Ascending aorta (tissue), 2 donors: Measurements from ENCODE around the gene GABRG3. TPM values are rescaled to one million over a fixed set of nuclear protein-coding genes. Genes with fewer than 3 reads are reported as not detected.

Source experiments
- DNase-seq, 2 donors: peaks; one replicate each; pipeline ENCODE4 v3.0.0-alpha.2; 2019; ENCODE audit warnings: low spot score in 2 of 2
- H3K27ac ChIP-seq, 2 donors: fragments of 200-600 bp; sonication (generic); one replicate each; pipeline ENCODE4 v1.5.1; 2016 to 2017; ENCODE audit warnings: mild to moderate bottlenecking in 1 of 2
- H3K27me3 ChIP-seq: fragments of 200-600 bp; sonication (generic); one replicate; pipeline ENCODE4 v1.5.1; 2017
- H3K36me3 ChIP-seq, 2 donors: fragments of 200-600 bp; sonication (generic); one replicate each; pipeline ENCODE4 v1.5.1; 2016
- H3K4me1 ChIP-seq, 2 donors: fragments of 200-600 bp; sonication (generic); one replicate each; pipeline ENCODE4 v1.5.1; 2016 to 2017; ENCODE audit warnings: mild to moderate bottlenecking in 1 of 2
- H3K4me3 ChIP-seq, 2 donors: fragments of 200-600 bp; sonication (generic); one replicate each; pipeline ENCODE4 v1.5.1; 2016 to 2017; ENCODE audit warnings: mild to moderate bottlenecking in 1 of 2
- H3K9me3 ChIP-seq, 2 donors: fragments of 200-600 bp; sonication (generic); one replicate each; pipeline ENCODE4 v1.5.1; 2016
- intact Hi-C: fragments of 100-400 bp; cut with DNase I; formaldehyde crosslinking; loops from one replicate; pipeline ENCODE4 v1.15.1; 2023
- total RNA-seq: library from RNA; depleted of rRNA; stranded (reverse); fragments of >200 nt; gene quantifications from one replicate; pipeline ENCODE4 v1.1.0, GENCODE V29; 2016
- TF ChIP-seq, protein P1 (sequence below), 3 experiments: fragments of 200-600 bp in 2 of 3; fragments of 450-650 bp in 1 of 3; sonication (generic) in 2 of 3; IDR thresholded peaks; one replicate each; pipeline ENCODE4 v1.5.1; 2016 to 2019; ENCODE audit warnings: antibody characterized with exemption in 3 of 3, mild to moderate bottlenecking in 1 of 3, moderate library complexity in 1 of 3

GABRG3 gene
- total RNA-seq, 1 donor from 2014 or later = not detected

DNA sequence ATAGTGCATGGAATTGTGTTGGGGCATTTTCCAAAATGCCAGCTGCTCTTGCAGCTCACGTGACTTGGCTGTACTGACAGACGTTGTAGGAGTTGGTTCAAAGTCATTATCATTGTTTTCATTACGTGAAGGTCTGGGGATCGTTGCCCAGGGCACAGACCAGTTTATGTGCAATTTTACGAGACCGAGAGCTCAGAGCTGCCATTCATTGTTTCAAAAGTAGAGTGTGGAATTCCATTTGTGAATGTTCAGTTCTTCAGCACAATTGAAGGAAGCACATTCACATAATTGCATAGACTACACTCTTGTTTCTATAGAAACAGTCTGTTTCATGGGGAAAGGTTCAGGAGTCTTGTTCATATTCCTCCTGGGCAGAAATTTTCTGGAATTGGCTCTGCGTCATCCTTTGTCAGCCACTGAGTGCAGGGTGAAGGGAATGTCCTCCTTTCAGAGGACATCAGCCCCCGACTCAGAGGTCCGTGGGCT is 54.5 kb downstream of the GABRG3 start:
- intact Hi-C loops = no loop called here
- no peaks in the 10 kb centered on the region for H3K36me3 ChIP-seq
- H3K27me3 ChIP-seq = no peaks in the 10 kb centered on the region
- no peak for DNase-seq
- TF ChIP-seq, protein P1, sequence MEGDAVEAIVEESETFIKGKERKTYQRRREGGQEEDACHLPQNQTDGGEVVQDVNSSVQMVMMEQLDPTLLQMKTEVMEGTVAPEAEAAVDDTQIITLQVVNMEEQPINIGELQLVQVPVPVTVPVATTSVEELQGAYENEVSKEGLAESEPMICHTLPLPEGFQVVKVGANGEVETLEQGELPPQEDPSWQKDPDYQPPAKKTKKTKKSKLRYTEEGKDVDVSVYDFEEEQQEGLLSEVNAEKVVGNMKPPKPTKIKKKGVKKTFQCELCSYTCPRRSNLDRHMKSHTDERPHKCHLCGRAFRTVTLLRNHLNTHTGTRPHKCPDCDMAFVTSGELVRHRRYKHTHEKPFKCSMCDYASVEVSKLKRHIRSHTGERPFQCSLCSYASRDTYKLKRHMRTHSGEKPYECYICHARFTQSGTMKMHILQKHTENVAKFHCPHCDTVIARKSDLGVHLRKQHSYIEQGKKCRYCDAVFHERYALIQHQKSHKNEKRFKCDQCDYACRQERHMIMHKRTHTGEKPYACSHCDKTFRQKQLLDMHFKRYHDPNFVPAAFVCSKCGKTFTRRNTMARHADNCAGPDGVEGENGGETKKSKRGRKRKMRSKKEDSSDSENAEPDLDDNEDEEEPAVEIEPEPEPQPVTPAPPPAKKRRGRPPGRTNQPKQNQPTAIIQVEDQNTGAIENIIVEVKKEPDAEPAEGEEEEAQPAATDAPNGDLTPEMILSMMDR (IDR thresholded peaks at IDR 0.05) = no peak
- H3K9me3 ChIP-seq = no peaks in the 10 kb centered on the region
- H3K4me1 ChIP-seq = no peaks in the 10 kb centered on the region
- H3K4me3 ChIP-seq = no peak overlapping the region
- H3K27ac ChIP-seq = no peak overlapping the region

DNA sequence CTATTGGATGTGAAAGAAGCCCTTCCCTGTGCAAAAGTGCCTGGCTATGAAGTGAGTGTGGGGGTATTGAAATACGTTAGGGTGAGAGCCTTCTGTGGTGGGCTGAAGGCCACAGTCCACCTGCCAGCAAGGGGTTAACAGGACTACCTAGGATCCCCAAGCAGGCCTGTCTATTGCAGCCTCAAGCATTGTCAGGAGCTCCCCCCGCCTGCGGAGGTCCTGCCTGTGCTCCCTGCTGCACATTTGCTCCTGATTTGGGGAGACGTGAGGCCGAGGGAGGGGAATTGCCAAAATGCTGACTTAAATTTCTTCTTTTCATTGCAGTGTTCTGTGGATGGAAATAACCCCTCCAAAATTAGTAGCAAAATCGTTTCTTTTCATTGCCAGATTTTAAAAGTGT is 56.2 kb downstream of the GABRG3 start:
- no peak for DNase-seq
- Histone ChIP-seq H3K36me3 (no peaks in the 10 kb centered on the region), H3K4me3 (no peak overlapping the region), H3K9me3 (no peaks in the 10 kb centered on the region), H3K27ac (no peak overlapping the region), H3K4me1 (no peaks in the 10 kb centered on the region), H3K27me3 (no peaks in the 10 kb centered on the region)
- intact Hi-C loops = no loop called here
- TF ChIP-seq, protein P1 (IDR thresholded peaks at IDR 0.05) = no peak

DNA sequence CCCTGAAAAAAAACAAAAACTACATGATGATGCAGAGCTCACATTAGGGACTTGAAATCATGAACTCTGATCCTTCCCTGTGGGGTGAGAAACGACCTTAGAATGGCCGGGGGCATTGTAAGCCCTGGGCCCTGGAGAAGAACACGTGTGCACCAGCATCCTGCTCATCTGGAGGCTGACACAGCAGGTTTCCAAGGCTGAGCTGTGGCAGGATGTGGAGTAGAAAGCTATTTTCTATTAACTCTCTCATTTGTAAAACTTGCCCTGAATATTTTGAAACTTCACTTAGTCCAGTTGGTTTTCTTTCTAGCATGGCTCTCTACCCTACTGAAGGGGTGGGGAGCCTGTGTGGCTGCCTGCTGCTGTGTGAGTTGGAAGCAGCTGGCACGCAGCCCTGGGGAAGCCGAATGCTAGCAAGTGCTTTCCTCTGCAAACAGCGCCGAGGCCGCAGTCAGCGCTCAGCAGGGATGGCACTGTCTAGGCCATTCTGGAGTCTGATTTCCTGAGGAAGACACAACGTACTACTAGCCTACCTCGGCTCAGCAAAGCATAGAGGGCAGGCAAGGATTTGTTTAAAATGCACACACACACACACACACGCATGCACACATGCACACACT is 58.0 kb downstream of the GABRG3 start:
- no peak for DNase-seq
- Histone ChIP-seq H3K27ac (no peak overlapping the region), H3K27me3 (no peaks in the 10 kb centered on the region), H3K4me1 (no peaks in the 10 kb centered on the region), H3K36me3 (no peaks in the 10 kb centered on the region), H3K9me3 (no peaks in the 10 kb centered on the region), H3K4me3 (no peak overlapping the region)
- TF ChIP-seq, protein P1 (IDR thresholded peaks at IDR 0.05) = no peak
- intact Hi-C loops = no loop called here

DNA sequence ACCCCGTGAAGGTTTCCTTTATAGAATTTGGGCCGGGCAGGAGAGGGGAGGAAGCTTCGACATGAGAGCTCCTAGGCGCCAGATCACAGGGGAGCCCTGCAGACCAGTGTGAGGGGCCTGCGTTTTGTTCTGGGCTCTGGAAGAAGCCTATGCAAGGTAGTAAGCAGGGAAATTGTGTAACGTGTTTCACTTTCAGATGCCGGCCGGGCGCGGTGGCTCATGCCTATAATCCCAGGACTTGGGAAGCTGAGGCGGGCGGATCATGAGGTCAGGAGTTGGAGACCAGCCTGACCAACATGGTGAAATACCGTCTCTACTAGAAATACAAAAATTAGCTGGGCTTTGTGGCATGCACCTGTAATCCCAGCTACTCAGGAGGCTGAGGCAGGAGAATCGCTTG is 65.2 kb downstream of the GABRG3 start:
- no peak overlapping the region for H3K4me3 ChIP-seq
- TF ChIP-seq, protein P1 (IDR thresholded peaks at IDR 0.05) = no peak
- intact Hi-C loops = no loop called here
- H3K9me3 ChIP-seq = no peaks in the 10 kb centered on the region
- no peaks in the 10 kb centered on the region for H3K4me1 ChIP-seq
- no peaks in the 10 kb centered on the region for H3K36me3 ChIP-seq
- no peaks in the 10 kb centered on the region for H3K27me3 ChIP-seq
- no peak overlapping the region for H3K27ac ChIP-seq
- no peak for DNase-seq

DNA sequence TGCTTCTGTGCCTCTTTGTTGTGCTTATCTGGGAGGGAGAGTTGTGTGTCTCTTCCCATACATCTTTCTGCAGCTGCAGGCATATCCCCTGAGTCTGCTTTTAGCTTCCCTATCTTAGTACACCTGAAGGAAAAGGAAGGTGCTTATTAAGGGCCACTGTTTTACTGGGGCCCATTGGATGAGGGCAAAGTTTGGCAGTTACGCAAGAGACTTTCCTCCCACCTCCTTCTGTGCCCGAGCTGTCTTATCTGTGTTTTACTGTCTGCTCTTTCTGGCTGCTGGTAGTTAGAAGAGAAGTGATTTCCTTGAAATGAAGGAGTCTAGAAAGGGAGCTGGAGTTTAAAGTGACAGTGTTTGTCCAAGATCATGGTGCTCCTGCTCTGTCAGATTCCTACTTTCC is 66.5 kb downstream of the GABRG3 start:
- Histone ChIP-seq H3K36me3 (no peaks in the 10 kb centered on the region), H3K27ac (no peak overlapping the region), H3K27me3 (no peaks in the 10 kb centered on the region), H3K4me3 (no peak overlapping the region), H3K4me1 (no peaks in the 10 kb centered on the region), H3K9me3 (no peaks in the 10 kb centered on the region)
- intact Hi-C loops = no loop called here
- TF ChIP-seq, protein P1 (IDR thresholded peaks at IDR 0.05) = no peak
- DNase-seq = no peak

DNA sequence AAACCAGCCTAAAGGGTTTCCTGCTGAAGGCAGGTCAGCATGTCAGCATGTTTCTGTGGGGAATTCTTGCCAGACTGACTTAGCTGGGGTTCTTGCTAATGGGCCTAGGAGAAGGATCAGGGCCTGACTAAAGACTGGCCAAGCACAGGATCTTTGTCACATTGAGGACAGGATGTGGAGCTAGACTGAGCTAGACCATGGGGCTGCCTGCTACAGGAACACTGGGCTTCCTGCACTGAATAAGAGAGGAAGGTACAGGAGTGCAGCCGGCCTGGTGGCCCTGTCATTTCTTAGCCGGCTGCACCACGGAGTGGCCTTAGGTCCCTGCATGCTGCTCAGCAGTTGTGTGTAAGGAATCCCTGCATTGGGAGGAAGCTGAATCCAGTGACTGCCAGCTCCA is 68.2 kb downstream of the GABRG3 start:
- intact Hi-C loops = no loop called here
- Histone ChIP-seq H3K27me3 (no peaks in the 10 kb centered on the region), H3K36me3 (no peaks in the 10 kb centered on the region), H3K4me3 (no peak overlapping the region), H3K4me1 (no peaks in the 10 kb centered on the region), H3K27ac (no peak overlapping the region), H3K9me3 (no peaks in the 10 kb centered on the region)
- TF ChIP-seq, protein P1 (IDR thresholded peaks at IDR 0.05) = no peak
- DNase-seq = no peak
